ENCODE data around the gene CHN2. TPM values are rescaled to one million over a fixed set of nuclear protein-coding genes. Genes with fewer than 3 reads are reported as not detected.

The CHN2 gene
- total RNA-seq, 1 donor from 2014 or later, result 0.64 TPM

DNA sequence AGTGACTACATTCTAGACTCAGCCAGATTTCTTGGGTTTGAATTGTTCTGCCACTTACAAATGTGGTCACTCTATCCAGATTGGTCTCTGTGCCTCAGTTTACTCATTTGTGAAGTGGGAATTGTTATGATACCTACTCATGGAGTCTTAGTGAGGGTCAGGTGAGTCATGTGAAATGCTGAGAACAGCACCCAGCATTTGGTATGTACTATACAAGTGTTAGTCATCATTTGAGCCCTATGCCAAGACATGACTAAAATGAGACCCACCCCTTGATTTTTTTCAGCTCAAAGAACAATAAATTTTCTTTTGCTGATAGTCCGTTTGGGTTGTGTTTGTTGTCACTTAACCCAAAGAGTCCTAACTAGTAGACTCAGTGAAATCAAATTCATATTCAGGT is 92.8 kb downstream of the CHN2 start:
- Mint-ChIP-seq H3K9me3 (ENCODE audit: unreplicated experiment) (no peaks in the 10 kb centered on the region), H3K36me3 (ENCODE audit: unreplicated experiment) (no peaks in the 10 kb centered on the region), H3K4me1 (ENCODE audit: unreplicated experiment) (peaks cover 10% of the 10 kb centered on the region), H3K27ac (ENCODE audit: unreplicated experiment) (no peak overlapping the region), H3K27me3 (ENCODE audit: unreplicated experiment) (peaks cover 15% of the 10 kb centered on the region), H3K4me3 (ENCODE audit: unreplicated experiment) (no peak overlapping the region)
- TF ChIP-seq, protein P1, sequence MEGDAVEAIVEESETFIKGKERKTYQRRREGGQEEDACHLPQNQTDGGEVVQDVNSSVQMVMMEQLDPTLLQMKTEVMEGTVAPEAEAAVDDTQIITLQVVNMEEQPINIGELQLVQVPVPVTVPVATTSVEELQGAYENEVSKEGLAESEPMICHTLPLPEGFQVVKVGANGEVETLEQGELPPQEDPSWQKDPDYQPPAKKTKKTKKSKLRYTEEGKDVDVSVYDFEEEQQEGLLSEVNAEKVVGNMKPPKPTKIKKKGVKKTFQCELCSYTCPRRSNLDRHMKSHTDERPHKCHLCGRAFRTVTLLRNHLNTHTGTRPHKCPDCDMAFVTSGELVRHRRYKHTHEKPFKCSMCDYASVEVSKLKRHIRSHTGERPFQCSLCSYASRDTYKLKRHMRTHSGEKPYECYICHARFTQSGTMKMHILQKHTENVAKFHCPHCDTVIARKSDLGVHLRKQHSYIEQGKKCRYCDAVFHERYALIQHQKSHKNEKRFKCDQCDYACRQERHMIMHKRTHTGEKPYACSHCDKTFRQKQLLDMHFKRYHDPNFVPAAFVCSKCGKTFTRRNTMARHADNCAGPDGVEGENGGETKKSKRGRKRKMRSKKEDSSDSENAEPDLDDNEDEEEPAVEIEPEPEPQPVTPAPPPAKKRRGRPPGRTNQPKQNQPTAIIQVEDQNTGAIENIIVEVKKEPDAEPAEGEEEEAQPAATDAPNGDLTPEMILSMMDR (IDR thresholded peaks at IDR 0.05), result no peak
- DNase-seq (ENCODE audit: extremely low spot score, unreplicated experiment), result no peak

DNA sequence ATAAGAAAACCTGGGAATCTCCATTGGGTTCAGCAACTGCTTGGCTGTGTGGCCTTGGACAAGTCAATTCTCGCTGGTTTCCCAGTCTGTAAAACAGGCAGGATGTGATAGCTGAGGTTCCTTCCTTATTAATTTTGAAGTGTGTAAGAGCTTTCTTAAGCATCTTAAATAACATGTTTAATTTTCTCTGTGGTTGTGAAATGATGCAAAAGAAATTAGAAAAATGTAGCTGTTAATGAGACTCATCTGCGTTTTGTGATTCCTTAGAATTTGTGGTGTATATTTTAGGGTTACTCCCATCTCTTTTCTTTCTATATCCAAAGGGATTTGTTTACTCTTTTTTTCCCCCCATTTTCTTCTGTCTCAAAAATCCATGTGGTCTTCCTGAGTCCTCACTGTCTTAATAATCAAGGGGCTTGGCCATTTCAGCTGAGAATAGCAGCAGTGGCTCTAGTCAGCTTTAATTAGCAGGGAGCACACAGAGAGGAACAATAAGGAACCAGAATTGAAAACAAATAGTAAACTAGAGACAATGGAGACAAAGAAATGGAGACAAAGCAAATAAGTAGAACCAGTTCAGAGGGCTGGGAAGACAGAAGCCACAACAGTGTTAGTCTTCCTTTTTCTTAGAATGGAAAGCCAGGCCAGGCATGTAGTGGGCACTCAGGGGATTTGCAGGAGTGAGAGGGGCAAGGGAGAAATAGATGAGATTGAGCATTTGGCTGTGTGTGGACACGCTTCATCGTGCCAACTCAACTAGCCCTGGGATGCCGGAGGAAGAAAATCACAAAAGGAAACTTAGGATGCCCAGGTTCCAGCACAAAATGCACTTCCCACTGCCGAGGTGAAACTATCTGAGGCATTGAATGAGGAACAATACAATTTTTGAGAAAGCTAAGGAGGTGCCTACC is 93.9 kb downstream of the CHN2 start:
- no peaks in the 10 kb centered on the region for H3K9me3 Mint-ChIP-seq (ENCODE audit: unreplicated experiment)
- H3K27ac Mint-ChIP-seq (ENCODE audit: unreplicated experiment), result no peak overlapping the region
- peaks cover 9% of the 10 kb centered on the region for H3K27me3 Mint-ChIP-seq (ENCODE audit: unreplicated experiment)
- H3K4me1 Mint-ChIP-seq (ENCODE audit: unreplicated experiment), result peaks cover 10% of the 10 kb centered on the region
- no peaks in the 10 kb centered on the region for H3K36me3 Mint-ChIP-seq (ENCODE audit: unreplicated experiment)
- DNase-seq (ENCODE audit: extremely low spot score, unreplicated experiment), result no peak
- TF ChIP-seq, protein P1 (IDR thresholded peaks at IDR 0.05), result no peak
- no peak overlapping the region for H3K4me3 Mint-ChIP-seq (ENCODE audit: unreplicated experiment)

DNA sequence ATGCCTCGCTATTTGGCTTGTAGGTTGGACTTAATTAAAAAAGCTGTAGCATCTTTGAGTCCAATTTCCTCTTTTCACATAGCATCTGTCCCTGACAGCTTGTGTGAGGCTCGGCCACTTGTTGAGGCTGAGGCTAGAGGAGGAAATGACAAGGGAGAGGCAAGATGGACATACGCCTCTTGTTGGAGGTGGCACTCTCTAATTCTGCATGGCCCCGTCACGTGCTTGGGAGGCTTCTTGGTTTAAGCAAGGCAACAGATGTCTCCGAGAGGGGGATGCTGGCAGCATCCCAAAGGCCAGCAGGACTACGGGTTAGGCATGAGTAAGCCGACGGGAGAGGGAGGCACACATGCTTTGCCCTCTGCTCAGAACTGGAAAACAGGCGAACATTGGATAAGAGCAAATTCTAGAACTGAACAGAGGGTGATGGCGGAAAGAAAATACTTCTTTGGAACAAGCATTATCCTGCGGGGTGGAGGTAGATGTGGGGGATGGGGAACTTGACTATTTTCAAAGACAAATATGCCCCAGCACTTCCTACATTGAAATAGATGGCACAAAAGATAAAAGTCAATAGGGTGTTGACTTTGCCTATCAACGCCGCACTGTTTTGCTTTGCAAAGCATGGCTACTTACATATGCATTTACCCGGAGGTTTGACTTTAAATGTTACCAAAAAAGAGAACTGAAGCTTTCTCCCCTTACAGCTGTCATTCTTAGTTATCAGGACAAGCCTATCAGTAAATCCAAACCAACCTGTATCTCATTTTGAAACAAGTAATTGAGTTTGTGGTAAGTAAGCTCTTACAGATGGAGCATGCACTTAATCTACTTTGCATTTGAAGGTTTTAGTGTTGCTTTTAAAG is 94.8 kb downstream of the CHN2 start:
- no peak overlapping the region for H3K4me3 Mint-ChIP-seq (ENCODE audit: unreplicated experiment)
- peaks cover 10% of the 10 kb centered on the region for H3K27me3 Mint-ChIP-seq (ENCODE audit: unreplicated experiment)
- peaks cover 10% of the 10 kb centered on the region for H3K4me1 Mint-ChIP-seq (ENCODE audit: unreplicated experiment)
- H3K36me3 Mint-ChIP-seq (ENCODE audit: unreplicated experiment), result no peaks in the 10 kb centered on the region
- TF ChIP-seq, protein P1 (IDR thresholded peaks at IDR 0.05), result no peak
- H3K9me3 Mint-ChIP-seq (ENCODE audit: unreplicated experiment), result no peaks in the 10 kb centered on the region
- no peak overlapping the region for H3K27ac Mint-ChIP-seq (ENCODE audit: unreplicated experiment)
- no peak for DNase-seq (ENCODE audit: extremely low spot score, unreplicated experiment)

DNA sequence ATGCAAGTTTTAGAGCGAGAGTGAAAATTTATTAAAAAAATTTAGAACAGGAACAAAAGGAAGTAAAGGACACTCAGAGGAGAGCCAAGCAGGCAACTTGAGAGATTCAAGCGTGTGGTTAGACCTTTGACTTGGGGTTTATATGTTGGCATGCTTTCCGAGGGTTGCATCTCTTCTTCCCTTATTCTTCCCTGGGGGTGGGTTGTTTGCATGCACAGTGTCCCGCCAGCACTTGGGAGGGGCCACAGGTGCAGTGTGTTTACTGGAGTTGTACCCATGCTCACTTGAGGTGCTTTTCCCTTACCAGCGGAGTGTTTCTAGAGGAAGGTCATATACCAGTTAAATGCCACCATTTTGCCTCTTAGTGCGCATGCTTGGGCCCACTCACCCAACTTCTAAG is 96.3 kb downstream of the CHN2 start:
- TF ChIP-seq, protein P1 (IDR thresholded peaks at IDR 0.05), result no peak
- Mint-ChIP-seq H3K9me3 (ENCODE audit: unreplicated experiment) (no peaks in the 10 kb centered on the region), H3K27me3 (ENCODE audit: unreplicated experiment) (peaks cover 10% of the 10 kb centered on the region), H3K27ac (ENCODE audit: unreplicated experiment) (no peak overlapping the region), H3K36me3 (ENCODE audit: unreplicated experiment) (no peaks in the 10 kb centered on the region), H3K4me3 (ENCODE audit: unreplicated experiment) (no peak overlapping the region), H3K4me1 (ENCODE audit: unreplicated experiment) (peaks cover 1% of the 10 kb centered on the region)
- no peak for DNase-seq (ENCODE audit: extremely low spot score, unreplicated experiment)

Measured in osteocyte (in vitro differentiated cells).